ENCODE results near the gene ZNF618. TPM values are rescaled to one million over a fixed set of nuclear protein-coding genes. Genes with fewer than 3 reads are reported as not detected.

Gene ZNF618
- total RNA-seq, 1 experiment from 2014 or later, result 1.8 TPM

DNA sequence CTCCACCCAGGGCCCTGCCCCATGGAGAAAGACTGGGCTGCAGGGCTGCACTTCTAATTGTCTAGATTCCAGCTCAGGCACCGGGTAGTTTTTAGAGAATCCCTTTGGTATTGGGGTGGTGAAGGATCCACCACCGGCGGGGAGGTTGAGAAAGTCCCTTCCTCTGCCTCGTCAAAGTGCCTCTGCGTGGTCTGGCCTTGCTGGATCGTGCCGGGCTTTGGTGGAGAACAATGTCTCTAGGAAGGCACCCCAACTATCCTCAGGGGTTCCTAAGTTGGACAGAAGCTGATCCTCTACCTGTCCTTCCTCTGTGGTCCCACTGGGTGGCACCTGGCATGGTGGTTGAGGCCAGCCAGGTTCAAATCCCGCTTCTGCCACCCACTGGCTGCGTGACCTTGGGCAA lies 209.3 kb downstream of the ZNF618 start:
- Histone ChIP-seq H3K4me3 (ENCODE audit: low read depth in 2 of 2, low read length in 2 of 2) (no peak overlapping the region), H3K27ac (ENCODE audit: low read length) (no peak overlapping the region), H3K4me1 (ENCODE audit: control insufficient read depth, insufficient read depth, low read length) (no peaks in the 10 kb centered on the region), H3K27me3 (ENCODE audit: control insufficient read depth, insufficient read depth, low read length) (no peaks in the 10 kb centered on the region), H3K9me3 (ENCODE audit: control insufficient read depth, insufficient read depth, low read depth, low read length) (no peaks in the 10 kb centered on the region), H3K36me3 (ENCODE audit: control insufficient read depth, insufficient read depth, low read length) (no peaks in the 10 kb centered on the region)
- in situ Hi-C loops (cut with HindIII; ENCODE audit: low pct_unique_long_range_greater_than_20kb, low sequenced_read_pairs) (no loop called here), intact Hi-C loops (cut with micrococcal nuclease; ENCODE audit: unreplicated experiment) (no loop called here)
- CTCF ChIA-PET, result no interaction called here
- no TSS peak for BruUV-seq (replicated peaks)
- TF ChIP-seq, protein P1, sequence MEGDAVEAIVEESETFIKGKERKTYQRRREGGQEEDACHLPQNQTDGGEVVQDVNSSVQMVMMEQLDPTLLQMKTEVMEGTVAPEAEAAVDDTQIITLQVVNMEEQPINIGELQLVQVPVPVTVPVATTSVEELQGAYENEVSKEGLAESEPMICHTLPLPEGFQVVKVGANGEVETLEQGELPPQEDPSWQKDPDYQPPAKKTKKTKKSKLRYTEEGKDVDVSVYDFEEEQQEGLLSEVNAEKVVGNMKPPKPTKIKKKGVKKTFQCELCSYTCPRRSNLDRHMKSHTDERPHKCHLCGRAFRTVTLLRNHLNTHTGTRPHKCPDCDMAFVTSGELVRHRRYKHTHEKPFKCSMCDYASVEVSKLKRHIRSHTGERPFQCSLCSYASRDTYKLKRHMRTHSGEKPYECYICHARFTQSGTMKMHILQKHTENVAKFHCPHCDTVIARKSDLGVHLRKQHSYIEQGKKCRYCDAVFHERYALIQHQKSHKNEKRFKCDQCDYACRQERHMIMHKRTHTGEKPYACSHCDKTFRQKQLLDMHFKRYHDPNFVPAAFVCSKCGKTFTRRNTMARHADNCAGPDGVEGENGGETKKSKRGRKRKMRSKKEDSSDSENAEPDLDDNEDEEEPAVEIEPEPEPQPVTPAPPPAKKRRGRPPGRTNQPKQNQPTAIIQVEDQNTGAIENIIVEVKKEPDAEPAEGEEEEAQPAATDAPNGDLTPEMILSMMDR (IDR thresholded peaks at IDR 0.05), result no peak
- TF ChIP-seq TCF7L2 (IDR thresholded peaks at IDR 0.05; ENCODE audit: low read depth, low read length) (no peak), POLR2AphosphoS5 (IDR thresholded peaks at IDR 0.05; ENCODE audit: low read depth, low read length) (no peak), SIN3A (IDR thresholded peaks at IDR 0.05; ENCODE audit: borderline replicate concordance, insufficient read depth, low read depth, low read length) (no peak)
- TF ChIP-seq, protein P2, sequence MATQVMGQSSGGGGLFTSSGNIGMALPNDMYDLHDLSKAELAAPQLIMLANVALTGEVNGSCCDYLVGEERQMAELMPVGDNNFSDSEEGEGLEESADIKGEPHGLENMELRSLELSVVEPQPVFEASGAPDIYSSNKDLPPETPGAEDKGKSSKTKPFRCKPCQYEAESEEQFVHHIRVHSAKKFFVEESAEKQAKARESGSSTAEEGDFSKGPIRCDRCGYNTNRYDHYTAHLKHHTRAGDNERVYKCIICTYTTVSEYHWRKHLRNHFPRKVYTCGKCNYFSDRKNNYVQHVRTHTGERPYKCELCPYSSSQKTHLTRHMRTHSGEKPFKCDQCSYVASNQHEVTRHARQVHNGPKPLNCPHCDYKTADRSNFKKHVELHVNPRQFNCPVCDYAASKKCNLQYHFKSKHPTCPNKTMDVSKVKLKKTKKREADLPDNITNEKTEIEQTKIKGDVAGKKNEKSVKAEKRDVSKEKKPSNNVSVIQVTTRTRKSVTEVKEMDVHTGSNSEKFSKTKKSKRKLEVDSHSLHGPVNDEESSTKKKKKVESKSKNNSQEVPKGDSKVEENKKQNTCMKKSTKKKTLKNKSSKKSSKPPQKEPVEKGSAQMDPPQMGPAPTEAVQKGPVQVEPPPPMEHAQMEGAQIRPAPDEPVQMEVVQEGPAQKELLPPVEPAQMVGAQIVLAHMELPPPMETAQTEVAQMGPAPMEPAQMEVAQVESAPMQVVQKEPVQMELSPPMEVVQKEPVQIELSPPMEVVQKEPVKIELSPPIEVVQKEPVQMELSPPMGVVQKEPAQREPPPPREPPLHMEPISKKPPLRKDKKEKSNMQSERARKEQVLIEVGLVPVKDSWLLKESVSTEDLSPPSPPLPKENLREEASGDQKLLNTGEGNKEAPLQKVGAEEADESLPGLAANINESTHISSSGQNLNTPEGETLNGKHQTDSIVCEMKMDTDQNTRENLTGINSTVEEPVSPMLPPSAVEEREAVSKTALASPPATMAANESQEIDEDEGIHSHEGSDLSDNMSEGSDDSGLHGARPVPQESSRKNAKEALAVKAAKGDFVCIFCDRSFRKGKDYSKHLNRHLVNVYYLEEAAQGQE (IDR thresholded peaks at IDR 0.05; ENCODE audit: insufficient read depth in 1 of 2, low read depth in 2 of 2, low read length in 1 of 2), result no peak
- POLR2A ChIA-PET, result no interaction called here
- ATAC-seq (no peak), DNase-seq (ENCODE audit: low read depth, low spot score) (no peak)

DNA sequence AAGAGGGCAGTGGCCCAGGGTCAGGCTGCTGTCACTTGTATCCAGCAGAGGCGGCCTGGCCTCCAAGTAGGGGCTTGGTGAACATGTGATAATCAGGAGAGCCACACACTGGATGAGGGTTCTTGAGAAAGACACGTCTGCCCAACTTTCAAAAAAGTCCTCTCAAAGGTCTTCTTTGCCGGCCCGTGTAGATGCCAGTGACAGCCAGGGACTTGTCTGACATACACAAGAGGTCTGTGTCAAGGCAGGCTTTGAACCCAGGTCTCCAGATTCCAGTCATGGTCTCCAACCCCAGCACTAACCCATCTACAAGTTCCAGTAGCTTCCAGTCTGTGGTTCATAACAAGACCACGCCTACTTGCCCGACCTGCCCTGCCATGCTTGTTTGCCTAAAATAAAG lies 209.9 kb downstream of the ZNF618 start:
- Histone ChIP-seq H3K9me3 (ENCODE audit: control insufficient read depth, insufficient read depth, low read depth, low read length) (no peaks in the 10 kb centered on the region), H3K27ac (ENCODE audit: low read length) (no peak overlapping the region), H3K4me1 (ENCODE audit: control insufficient read depth, insufficient read depth, low read length) (no peaks in the 10 kb centered on the region), H3K36me3 (ENCODE audit: control insufficient read depth, insufficient read depth, low read length) (no peaks in the 10 kb centered on the region), H3K4me3 (ENCODE audit: low read depth in 2 of 2, low read length in 2 of 2) (no peak overlapping the region), H3K27me3 (ENCODE audit: control insufficient read depth, insufficient read depth, low read length) (no peaks in the 10 kb centered on the region)
- ChIA-PET CTCF (no interaction called here), POLR2A (no interaction called here)
- BruUV-seq (replicated peaks), result no TSS peak
- in situ Hi-C loops (cut with HindIII; ENCODE audit: low pct_unique_long_range_greater_than_20kb, low sequenced_read_pairs), result no loop called here
- TF ChIP-seq, protein P1 (IDR thresholded peaks at IDR 0.05), result no peak
- TF ChIP-seq TCF7L2 (IDR thresholded peaks at IDR 0.05; ENCODE audit: low read depth, low read length), result no peak
- TF ChIP-seq, protein P2 (IDR thresholded peaks at IDR 0.05; ENCODE audit: insufficient read depth in 1 of 2, low read depth in 2 of 2, low read length in 1 of 2), result no peak
- no peak for TF ChIP-seq POLR2AphosphoS5 (IDR thresholded peaks at IDR 0.05; ENCODE audit: low read depth, low read length)
- TF ChIP-seq SIN3A (IDR thresholded peaks at IDR 0.05; ENCODE audit: borderline replicate concordance, insufficient read depth, low read depth, low read length), result no peak
- no peak for DNase-seq (ENCODE audit: low read depth, low spot score)
- intact Hi-C loops (cut with micrococcal nuclease; ENCODE audit: unreplicated experiment), result no loop called here
- no peak for ATAC-seq

All from Panc1 (cell line).